Heart left ventricle (tissue), 16 donors: ENCODE data around the gene PLP2. TPM values are rescaled to one million over a fixed set of nuclear protein-coding genes. Genes with fewer than 3 reads are reported as not detected.

Experiments used
- ATAC-seq, 4 donors: fragments of 200-7000 bp; cut with Tn5 transposase; one replicate each; pipeline ENCODE4 v1.9.1; 2020 to 2022; ENCODE audit warnings: moderate library complexity in 4 of 4, mild to moderate bottlenecking in 3 of 4, moderate number of reproducible peaks in 1 of 4
- DNase-seq, 5 donors: peaks; one replicate each; pipeline ENCODE4 v3.0.0-alpha.2; 2020
- H3K27ac ChIP-seq, 12 donors: fragments of 200-600 bp; sonication (generic) in 4 of 12; one replicate each; pipeline versions ENCODE4 v1.5.0 to v1.8.0; 2016 to 2022; ENCODE audit warnings: mild to moderate bottlenecking in 2 of 12
- H3K27me3 ChIP-seq, 9 donors: fragments of 200-600 bp; sonication (generic) in 2 of 9; one replicate each; pipeline versions ENCODE4 v1.5.1 to v1.8.0; 2016 to 2022; ENCODE audit warnings: mild to moderate bottlenecking in 3 of 9
- H3K36me3 ChIP-seq, 9 donors: fragments of 200-600 bp; sonication (generic) in 2 of 9; one replicate each; pipeline versions ENCODE4 v1.5.0 to v1.8.0; 2018 to 2022; ENCODE audit warnings: mild to moderate bottlenecking in 2 of 9
- H3K4me1 ChIP-seq, 12 donors: fragments of 200-600 bp; sonication (generic) in 4 of 12; one replicate each; pipeline versions ENCODE4 v1.5.0 to v1.8.0; 2016 to 2022; ENCODE audit warnings: mild to moderate bottlenecking in 3 of 12
- H3K4me3 ChIP-seq, 12 donors: fragments of 200-600 bp; sonication (generic) in 4 of 12; one replicate each; pipeline versions ENCODE4 v1.5.0 to v1.8.0; 2017 to 2022; ENCODE audit warnings: mild to moderate bottlenecking in 9 of 12, moderate library complexity in 4 of 12
- H3K9me3 ChIP-seq, 12 donors: fragments of 200-600 bp; sonication (generic) in 4 of 12; one replicate each; pipeline versions ENCODE4 v1.5.0 to v1.8.0; 2016 to 2022; ENCODE audit warnings: mild to moderate bottlenecking in 1 of 12
- POLR2A ChIP-seq, 2 donors: fragments of 450-650 bp; IDR thresholded peaks; one replicate each; pipeline ENCODE4 v1.6.1; 2017; ENCODE audit warnings: antibody characterized with exemption in 2 of 2, mild to moderate bottlenecking in 2 of 2, moderate library complexity in 2 of 2
- WGBS, 4 donors: extraction: QIAGEN DNeasy Blood & Tissue Kit in 2 of 4; methylation state at CpG; one replicate each; pipeline versions ENCODE4 v1.1.5 to v1.1.7; 2013 to 2018; 5-methylcytosine and 5-hydroxymethylcytosine counted together
- intact Hi-C, 10 donors: fragments of 100-400 bp; cut with DNase I; formaldehyde crosslinking; loops; one replicate each; pipeline versions ENCODE4 v1.11.1 to v1.14.2; 2022
- polyA plus RNA-seq, 2 donors: library from polyadenylated mRNA; stranded (reverse); fragments of 200-250 nt; gene quantifications; one replicate each; pipeline ENCODE4 v1.2.3, GENCODE V29; 2013
- total RNA-seq, 9 donors: library from RNA; depleted of rRNA in 2 of 9; stranded (reverse); fragments of >200 nt in 2 of 9; fragmentation: NEBNext Ultra II Directional in 3 of 9; extraction: Animal tissue kit (Norgen Biotek cat#: 25700) in 3 of 9; gene quantifications; one replicate each; pipeline versions ENCODE4 v1.1.0 to v1.2.4, GENCODE V29; 2016 to 2023
- TF ChIP-seq, protein P1 (sequence below), 12 donors: fragments of 200-600 bp; sonication (generic) in 4 of 12; IDR thresholded peaks; one replicate each; pipeline versions ENCODE4 v1.5.0 to v1.8.0; 2018 to 2022; ENCODE audit warnings: antibody characterized with exemption in 12 of 12, mild to moderate bottlenecking in 5 of 12
- donor health status: ischemic (EF 13 %, LVEDD 7.1; RV severe dilation, severe dysfunction).
- donor health status: healthy with polysubstance abuse.
- donor health status: DM: no; HTN: yes; CAD: no.
- donor health status: DM: no; HTN: no; CAD: no.
- donor health status: ischemic (EF 25% LVEDD 6.9; RV normal size, moderate dysfunction).
- donor health status: ischemic (EF 25% LVEDD 5.7; RV mildly dilated, moderate dysfunction).
- donor health status: healthy.
- donor health status: DM: yes; HTN: yes; CAD: no.
- donor health status: ischemic (EF 35%, LVEDD 5.7; RV mildly dilated, moderate dysfunction).
- donor health status: nonischemic (EF 11% LVEDD 7.7; RV severe dilation, severe dysfunction).
- donor health status: DM: yes; HTN: yes; CAD: no.
- donor health status: PGD.
- donor health status: ischemic (EF 29% LVEDD 5.4; RV normal size, mild dysfunction).
- donor health status: nonischemic (EF 23%, LVEDD 6.1; RV moderate dilation, normal function).

PLP2 gene
- total and polyA plus RNA-seq, 11 donors: 22.4 to 373 (median 63.0) TPM

DNA sequence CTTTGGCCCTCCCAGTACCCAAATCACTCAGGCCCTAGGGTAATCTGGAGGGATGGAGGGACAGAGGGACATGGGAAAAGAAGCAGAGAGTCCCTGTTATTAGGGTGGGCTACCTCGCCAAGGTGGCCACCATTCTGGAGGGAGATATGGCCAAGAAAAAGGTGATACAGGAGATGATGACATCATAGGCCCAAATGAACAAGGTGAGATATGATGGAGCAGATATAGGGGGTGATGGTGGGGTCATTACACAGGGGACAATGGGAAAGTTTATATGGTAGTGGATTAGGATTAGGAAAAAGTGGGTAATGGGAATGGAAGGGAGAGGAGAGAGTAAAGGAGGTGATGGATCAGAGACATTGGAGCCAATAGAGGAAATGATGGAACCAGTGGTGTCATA lies 41.2 kb downstream of the PLP2 start:
- ATAC-seq (no peak), DNase-seq (no peak)
- H3K4me1 ChIP-seq: no peaks in the 10 kb centered on the region
- 52 to 79% (median 69%) methylated on average over 1 of the region's 1 CpG for WGBS, 4 donors
- no peak overlapping the region for H3K27ac ChIP-seq
- peaks cover 0 to 5% (median 0%) of the 10 kb centered on the region in 9 donors for H3K27me3 ChIP-seq
- intact Hi-C loops: no loop called here
- H3K36me3 ChIP-seq: no peaks in the 10 kb centered on the region
- no peak overlapping the region for H3K4me3 ChIP-seq
- TF ChIP-seq, protein P1, sequence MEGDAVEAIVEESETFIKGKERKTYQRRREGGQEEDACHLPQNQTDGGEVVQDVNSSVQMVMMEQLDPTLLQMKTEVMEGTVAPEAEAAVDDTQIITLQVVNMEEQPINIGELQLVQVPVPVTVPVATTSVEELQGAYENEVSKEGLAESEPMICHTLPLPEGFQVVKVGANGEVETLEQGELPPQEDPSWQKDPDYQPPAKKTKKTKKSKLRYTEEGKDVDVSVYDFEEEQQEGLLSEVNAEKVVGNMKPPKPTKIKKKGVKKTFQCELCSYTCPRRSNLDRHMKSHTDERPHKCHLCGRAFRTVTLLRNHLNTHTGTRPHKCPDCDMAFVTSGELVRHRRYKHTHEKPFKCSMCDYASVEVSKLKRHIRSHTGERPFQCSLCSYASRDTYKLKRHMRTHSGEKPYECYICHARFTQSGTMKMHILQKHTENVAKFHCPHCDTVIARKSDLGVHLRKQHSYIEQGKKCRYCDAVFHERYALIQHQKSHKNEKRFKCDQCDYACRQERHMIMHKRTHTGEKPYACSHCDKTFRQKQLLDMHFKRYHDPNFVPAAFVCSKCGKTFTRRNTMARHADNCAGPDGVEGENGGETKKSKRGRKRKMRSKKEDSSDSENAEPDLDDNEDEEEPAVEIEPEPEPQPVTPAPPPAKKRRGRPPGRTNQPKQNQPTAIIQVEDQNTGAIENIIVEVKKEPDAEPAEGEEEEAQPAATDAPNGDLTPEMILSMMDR (IDR thresholded peaks at IDR 0.05): no peak
- TF ChIP-seq POLR2A (IDR thresholded peaks at IDR 0.05): no peak
- H3K9me3 ChIP-seq: no peaks in the 10 kb centered on the region

DNA sequence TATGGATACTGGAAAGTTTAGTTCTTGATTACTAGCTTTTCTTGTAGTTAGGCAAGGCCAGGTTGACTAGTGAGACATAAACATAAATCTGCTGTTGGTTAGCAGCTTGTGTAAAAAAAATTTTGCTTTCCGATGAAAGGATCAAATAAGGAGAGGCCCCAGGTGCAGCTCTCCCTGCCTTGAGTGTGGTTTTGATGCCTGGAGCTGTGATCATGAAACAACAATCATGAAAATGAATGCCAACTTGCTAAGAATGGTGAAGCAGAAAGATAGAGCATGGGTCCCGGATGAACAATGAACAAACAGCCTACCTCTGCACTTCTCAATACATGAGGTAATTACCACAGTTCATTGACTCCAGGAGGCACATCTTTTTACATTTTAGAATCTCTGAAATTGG lies 42.7 kb downstream of the PLP2 start:
- DNase-seq (no peak), ATAC-seq (no peak)
- intact Hi-C loops: no loop called here
- H3K4me1 ChIP-seq: no peaks in the 10 kb centered on the region
- H3K9me3 ChIP-seq: no peaks in the 10 kb centered on the region
- TF ChIP-seq, protein P1 (IDR thresholded peaks at IDR 0.05): no peak
- no peak for TF ChIP-seq POLR2A (IDR thresholded peaks at IDR 0.05)
- H3K36me3 ChIP-seq: no peaks in the 10 kb centered on the region
- WGBS, 4 donors: 78 to 93% (median 79%) methylated on average over 2 of the region's 2 CpGs
- H3K27ac ChIP-seq: no peak overlapping the region
- H3K27me3 ChIP-seq: peaks cover 0 to 5% (median 0%) of the 10 kb centered on the region in 9 donors
- no peak overlapping the region for H3K4me3 ChIP-seq

DNA sequence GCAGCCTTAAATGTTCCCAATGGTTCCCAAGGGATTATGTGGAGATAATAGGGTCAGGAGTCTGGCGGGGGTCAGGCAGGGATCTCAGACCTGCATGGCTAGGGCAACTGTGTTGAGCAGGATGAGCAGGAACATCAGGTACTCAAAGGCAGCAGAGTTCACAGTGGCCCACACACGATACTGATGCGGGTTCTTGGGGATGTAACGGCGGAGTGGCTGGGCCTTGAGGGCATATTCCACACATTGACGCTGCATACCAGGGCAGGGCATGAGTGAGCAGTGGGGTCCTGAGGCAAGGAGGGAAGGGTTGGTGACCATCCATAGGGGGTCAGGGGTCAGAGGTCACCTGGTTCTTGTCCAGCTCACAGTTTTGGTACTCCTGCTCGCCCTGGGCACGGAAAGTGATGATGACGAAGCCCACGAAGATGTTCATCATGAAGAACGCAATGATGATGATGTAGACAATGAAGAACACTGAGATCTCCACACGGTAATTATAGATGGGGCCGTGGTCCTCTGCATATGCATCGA lies 43.4 kb downstream of the PLP2 start:
- DNase-seq: no peak
- Histone ChIP-seq H3K27ac (no peak overlapping the region), H3K4me1 (no peaks in the 10 kb centered on the region), H3K36me3 (no peaks in the 10 kb centered on the region), H3K4me3 (no peak overlapping the region), H3K27me3 (peaks cover 0 to 5% (median 0%) of the 10 kb centered on the region in 9 donors), H3K9me3 (no peaks in the 10 kb centered on the region)
- no peak for ATAC-seq
- intact Hi-C loops: no loop called here
- 81 to 87% (median 82%) methylated on average over 14 of the region's 14 CpGs for WGBS, 4 donors
- TF ChIP-seq, protein P1 (IDR thresholded peaks at IDR 0.05): no peak
- no peak for TF ChIP-seq POLR2A (IDR thresholded peaks at IDR 0.05)

DNA sequence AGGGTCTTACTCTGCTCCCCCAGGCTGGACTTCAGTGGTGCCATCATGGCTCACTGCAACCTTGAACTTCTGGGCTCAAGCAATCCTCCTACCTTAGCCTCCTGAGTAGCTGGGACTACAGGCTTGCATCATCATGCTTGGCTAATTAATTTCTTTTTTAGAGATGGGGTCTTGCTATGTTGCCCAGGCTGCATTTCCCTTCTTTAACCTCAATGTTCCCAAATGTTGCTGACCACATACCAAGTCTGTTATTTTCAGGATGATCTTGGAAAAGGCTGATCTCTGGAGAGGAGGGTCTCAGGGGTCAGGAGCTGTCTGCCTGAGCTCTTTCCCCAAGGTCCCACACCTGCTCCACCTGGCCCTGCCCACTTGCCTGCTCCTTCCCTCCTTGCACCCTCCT lies 48.4 kb downstream of the PLP2 start:
- no peak for DNase-seq
- Histone ChIP-seq H3K4me3 (no peak overlapping the region), H3K9me3 (no peaks in the 10 kb centered on the region), H3K4me1 (no peaks in the 10 kb centered on the region), H3K27ac (no peak overlapping the region), H3K36me3 (no peaks in the 10 kb centered on the region), H3K27me3 (peaks cover 0 to 3% (median 0%) of the 10 kb centered on the region in 9 donors)
- TF ChIP-seq, protein P1 (IDR thresholded peaks at IDR 0.05): no peak
- no peak for TF ChIP-seq POLR2A (IDR thresholded peaks at IDR 0.05)
- no peak for ATAC-seq
- intact Hi-C loops: no loop called here
